HG03175 (cell line): ENCODE results near the gene CLMP.

Source experiments
- ATAC-seq: cut with Tn5 transposase; IDR thresholded peaks from one replicate; pipeline ENCODE4 v1.9.1; 2021; ENCODE audit warnings: mild to moderate bottlenecking, moderate library complexity; ENCODE audit not compliant: unreplicated experiment

CLMP gene

GRCh38 chr11:123195188-123196059 lies at the start of gene CLMP:
TSS of gene CLMP (minus strand) at chr11:123195248. CDS start at chr11:123194940, 308 bp downstream.
- ATAC-seq, result no peak

- no peak for ATAC-seq
These were observed 47.0 kb upstream of the CLMP start for GRCh38 chr11:123241874-123242543.

- no peak for ATAC-seq
These were observed 46.2 kb upstream of the CLMP start for GRCh38 chr11:123241294-123241693.

- ATAC-seq, result no peak
These were observed 44.4 kb upstream of the CLMP start for GRCh38 chr11:123239191-123240150.

- ATAC-seq, result no peak
These were observed 43.2 kb upstream of the CLMP start for GRCh38 chr11:123238297-123238696.

- ATAC-seq, result no peak
These were observed 41.8 kb upstream of the CLMP start for GRCh38 chr11:123236879-123237278.

GRCh38 chr11:123235656-123236261 lies 40.7 kb upstream of the CLMP start:
- ATAC-seq, result no peak

- ATAC-seq, result no peak
These were observed 40.1 kb upstream of the CLMP start for GRCh38 chr11:123235117-123235655.

GRCh38 chr11:123233975-123234334 lies 38.9 kb upstream of the CLMP start:
- ATAC-seq, result no peak

GRCh38 chr11:123233280-123233974 lies 38.4 kb upstream of the CLMP start:
- peak; percentile 96 for ATAC-seq

GRCh38 chr11:123231777-123232176 lies 36.7 kb upstream of the CLMP start:
- no peak for ATAC-seq

GRCh38 chr11:123231256-123231655 lies 36.2 kb upstream of the CLMP start:
- ATAC-seq, result no peak

GRCh38 chr11:123230346-123230745 lies 35.3 kb upstream of the CLMP start:
- ATAC-seq, result no peak

- ATAC-seq, result no peak
These were observed 33.6 kb upstream of the CLMP start for GRCh38 chr11:123228496-123229163.

GRCh38 chr11:123227763-123228495 lies 32.9 kb upstream of the CLMP start:
- no peak for ATAC-seq

- ATAC-seq, result no peak
These were observed 26.5 kb upstream of the CLMP start for GRCh38 chr11:123221584-123221983.

- no peak for ATAC-seq
These were observed 26.1 kb upstream of the CLMP start for GRCh38 chr11:123221096-123221561.

- no peak for ATAC-seq
These were observed 24.1 kb upstream of the CLMP start for GRCh38 chr11:123219066-123219690.
